Renal cortex interstitium (tissue), 11 donors: ENCODE measurements around the gene MYLK4. TPM values are rescaled to one million over a fixed set of nuclear protein-coding genes. Genes with fewer than 3 reads are reported as not detected.

ENCODE experiments used
- DNase-seq, 11 donors: peaks; one replicate each; pipeline ENCODE4 v3.0.0-alpha.2; 2013; ENCODE audit warnings: low read depth in 9 of 11, low spot score in 4 of 11; ENCODE audit errors: extremely low read depth in 1 of 11
- polyA plus RNA-seq, 3 donors: library from polyadenylated mRNA; unstranded; fragments of 120-200 nt; gene quantifications; one replicate each; pipeline ENCODE4 v1.2.1, GENCODE V29; 2013; ENCODE audit not compliant: insufficient read length in 3 of 3

MYLK4 gene
- polyA plus RNA-seq, 3 donors = 1.3 to 1.5 (median 1.4) TPM

- DNase-seq = no peak
Measured at GRCh38 chr6:2684103-2684749, 66.5 kb downstream of the MYLK4 start.

- DNase-seq = no peak
Measured at GRCh38 chr6:2680264-2680922, 70.3 kb downstream of the MYLK4 start.

GRCh38 chr6:2677080-2677593, 73.6 kb downstream of the MYLK4 start:
- no peak for DNase-seq

GRCh38 chr6:2676048-2676447, 74.7 kb downstream of the MYLK4 start:
- no peak for DNase-seq

GRCh38 chr6:2674857-2675256, 75.9 kb downstream of the MYLK4 start:
- no peak for DNase-seq

GRCh38 chr6:2669067-2669700, 81.5 kb downstream of the MYLK4 start:
- no peak for DNase-seq

GRCh38 chr6:2667617-2668016, 83.1 kb downstream of the MYLK4 start:
- no peak for DNase-seq

GRCh38 chr6:2666906-2667575, 83.7 kb downstream of the MYLK4 start:
- no peak for DNase-seq

- DNase-seq = no peak
Measured at GRCh38 chr6:2665146-2666070, 85.3 kb downstream of the MYLK4 start.

GRCh38 chr6:2663123-2663522, 87.6 kb downstream of the MYLK4 start:
- no peak for DNase-seq

GRCh38 chr6:2661651-2662050, 89.1 kb downstream of the MYLK4 start:
- DNase-seq = no peak

- DNase-seq = no peak
Measured at GRCh38 chr6:2659882-2660281, 90.8 kb downstream of the MYLK4 start.

- no peak for DNase-seq
Measured at GRCh38 chr6:2659381-2659780, 91.3 kb downstream of the MYLK4 start.

- DNase-seq = no peak
Measured at GRCh38 chr6:2658788-2659187, 91.9 kb downstream of the MYLK4 start.

- DNase-seq = no peak
Measured at GRCh38 chr6:2656460-2657079, 94.2 kb downstream of the MYLK4 start.

- no peak for DNase-seq
Measured at GRCh38 chr6:2655844-2656433, 94.8 kb downstream of the MYLK4 start.

GRCh38 chr6:2653369-2654032, 97.2 kb downstream of the MYLK4 start:
- no peak for DNase-seq
